ENCODE results near the gene KCNIP2. TPM values are rescaled to one million over a fixed set of nuclear protein-coding genes. Genes with fewer than 3 reads are reported as not detected.

The KCNIP2 gene
- polyA plus RNA-seq, 2 donors, result 0.67 to 1.6 TPM

- WGBS, 2 donors, result 10% methylated on average over 19 to 31 of the region's 31 CpGs
- Histone ChIP-seq H3K4me1 (ENCODE audit: control insufficient read depth in 2 of 2, insufficient read depth in 2 of 2, low read length in 1 of 2) (peaks cover 0 to 10% of the 10 kb centered on the region in 2 donors), H3K27me3 (ENCODE audit: control insufficient read depth in 1 of 2, insufficient read depth in 2 of 2, low read length in 2 of 2) (no peaks in the 10 kb centered on the region), H3K27ac (ENCODE audit: low read depth in 2 of 2, low read length in 1 of 2) (peak overlapping the region; percentile 88 to 93), H3K9me3 (ENCODE audit: control insufficient read depth in 2 of 2, insufficient read depth in 1 of 2, low read depth in 1 of 2, low read length in 1 of 2) (no peaks in the 10 kb centered on the region), H3K4me3 (ENCODE audit: low read depth in 1 of 2, low read length in 2 of 2) (peak overlapping the region; percentile 49 to 60), H3K36me3 (ENCODE audit: control insufficient read depth in 2 of 2, insufficient read depth in 2 of 2, low read length in 1 of 2) (no peaks in the 10 kb centered on the region)
Observed at GRCh38 chr10:101829561-101830315, 13.9 kb downstream of the KCNIP2 start.

- H3K4me3 ChIP-seq (ENCODE audit: low read depth in 1 of 2, low read length in 2 of 2), result peak overlapping the region in 1 of 2 donors; percentile 26
- H3K36me3 ChIP-seq (ENCODE audit: control insufficient read depth in 2 of 2, insufficient read depth in 2 of 2, low read length in 1 of 2), result no peaks in the 10 kb centered on the region
- H3K27me3 ChIP-seq (ENCODE audit: control insufficient read depth in 1 of 2, insufficient read depth in 2 of 2, low read length in 2 of 2), result no peaks in the 10 kb centered on the region
- H3K9me3 ChIP-seq (ENCODE audit: control insufficient read depth in 2 of 2, insufficient read depth in 1 of 2, low read depth in 1 of 2, low read length in 1 of 2), result no peaks in the 10 kb centered on the region
- no peak overlapping the region for H3K27ac ChIP-seq (ENCODE audit: low read depth in 2 of 2, low read length in 1 of 2)
- peaks cover 0 to 10% of the 10 kb centered on the region in 2 donors for H3K4me1 ChIP-seq (ENCODE audit: control insufficient read depth in 2 of 2, insufficient read depth in 2 of 2, low read length in 1 of 2)
- 53 to 64% methylated on average over 39 of the region's 39 CpGs for WGBS, 2 donors
Observed at GRCh38 chr10:101828766-101829551, 14.6 kb downstream of the KCNIP2 start.

GRCh38 chr10:101827919-101828600, 15.5 kb downstream of the KCNIP2 start:
- H3K27me3 ChIP-seq (ENCODE audit: control insufficient read depth in 1 of 2, insufficient read depth in 2 of 2, low read length in 2 of 2), result no peaks in the 10 kb centered on the region
- H3K9me3 ChIP-seq (ENCODE audit: control insufficient read depth in 2 of 2, insufficient read depth in 1 of 2, low read depth in 1 of 2, low read length in 1 of 2), result no peaks in the 10 kb centered on the region
- H3K36me3 ChIP-seq (ENCODE audit: control insufficient read depth in 2 of 2, insufficient read depth in 2 of 2, low read length in 1 of 2), result no peaks in the 10 kb centered on the region
- no peak overlapping the region for H3K27ac ChIP-seq (ENCODE audit: low read depth in 2 of 2, low read length in 1 of 2)
- H3K4me3 ChIP-seq (ENCODE audit: low read depth in 1 of 2, low read length in 2 of 2), result no peak overlapping the region
- peaks cover 0 to 10% of the 10 kb centered on the region in 2 donors for H3K4me1 ChIP-seq (ENCODE audit: control insufficient read depth in 2 of 2, insufficient read depth in 2 of 2, low read length in 1 of 2)
- 93% methylated on average over 10 of the region's 10 CpGs for WGBS, 2 donors

DNA sequence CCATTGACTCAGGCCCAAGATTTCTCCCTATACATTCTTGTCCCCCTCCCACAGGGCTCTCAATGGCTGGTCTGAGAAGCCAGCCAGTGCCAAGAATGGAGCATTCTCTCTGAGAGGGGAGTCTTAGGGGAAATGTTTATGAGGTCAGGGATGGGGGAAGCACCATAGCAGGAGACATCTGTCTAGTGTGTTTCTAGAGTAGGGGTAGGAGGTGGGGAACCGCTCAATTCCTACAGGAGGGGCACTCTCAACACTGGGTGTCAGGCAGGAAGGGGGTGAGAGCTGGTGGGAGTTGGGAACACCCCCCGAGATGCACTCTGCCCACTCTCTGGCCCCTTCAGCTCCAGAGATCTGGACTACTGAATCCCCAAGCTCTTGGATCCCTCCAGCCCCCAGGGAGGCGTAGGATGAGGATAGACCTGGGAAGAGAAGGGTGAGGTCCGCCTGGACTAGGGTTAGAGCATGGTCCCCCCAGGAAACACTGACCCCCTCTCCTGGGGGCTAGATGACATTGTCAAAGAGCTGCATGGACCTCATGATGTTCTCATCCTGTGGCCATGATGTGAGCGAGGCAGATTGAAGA, 16.7 kb downstream of the KCNIP2 start:
- no peaks in the 10 kb centered on the region for H3K9me3 ChIP-seq (ENCODE audit: control insufficient read depth in 2 of 2, insufficient read depth in 1 of 2, low read depth in 1 of 2, low read length in 1 of 2)
- H3K27me3 ChIP-seq (ENCODE audit: control insufficient read depth in 1 of 2, insufficient read depth in 2 of 2, low read length in 2 of 2), result no peaks in the 10 kb centered on the region
- no peaks in the 10 kb centered on the region for H3K36me3 ChIP-seq (ENCODE audit: control insufficient read depth in 2 of 2, insufficient read depth in 2 of 2, low read length in 1 of 2)
- H3K4me1 ChIP-seq (ENCODE audit: control insufficient read depth in 2 of 2, insufficient read depth in 2 of 2, low read length in 1 of 2), result peaks cover 0 to 10% of the 10 kb centered on the region in 2 donors
- no peak overlapping the region for H3K27ac ChIP-seq (ENCODE audit: low read depth in 2 of 2, low read length in 1 of 2)
- H3K4me3 ChIP-seq (ENCODE audit: low read depth in 1 of 2, low read length in 2 of 2), result no peak overlapping the region
- WGBS, 2 donors, result 93 to 98% methylated on average over 5 of the region's 5 CpGs

DNA sequence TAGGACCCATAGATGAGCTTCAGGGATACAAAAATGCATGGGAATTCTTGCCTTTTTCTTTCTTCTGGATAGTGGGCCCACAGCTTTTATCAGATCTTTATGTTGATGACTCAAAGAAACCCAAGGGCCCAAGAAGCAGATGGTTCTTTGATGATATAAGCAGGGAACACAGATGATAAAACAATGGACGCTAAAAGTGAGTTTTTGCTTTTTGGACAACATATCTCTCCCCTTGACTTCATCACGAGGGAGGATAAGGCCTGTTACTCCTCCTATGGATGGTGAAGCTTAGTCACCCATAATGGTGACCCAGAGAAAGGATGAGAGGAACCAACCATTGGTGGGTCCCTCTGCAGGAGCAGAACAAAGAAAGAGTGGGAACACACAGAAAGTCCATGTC, 18.9 kb downstream of the KCNIP2 start:
- no peaks in the 10 kb centered on the region for H3K9me3 ChIP-seq (ENCODE audit: control insufficient read depth in 2 of 2, insufficient read depth in 1 of 2, low read depth in 1 of 2, low read length in 1 of 2)
- no peaks in the 10 kb centered on the region for H3K27me3 ChIP-seq (ENCODE audit: control insufficient read depth in 1 of 2, insufficient read depth in 2 of 2, low read length in 2 of 2)
- no peak overlapping the region for H3K27ac ChIP-seq (ENCODE audit: low read depth in 2 of 2, low read length in 1 of 2)
- 84 to 91% methylated on average over 2 of the region's 2 CpGs for WGBS, 2 donors
- H3K36me3 ChIP-seq (ENCODE audit: control insufficient read depth in 2 of 2, insufficient read depth in 2 of 2, low read length in 1 of 2), result no peaks in the 10 kb centered on the region
- peaks cover 0 to under 1% of the 10 kb centered on the region in 2 donors for H3K4me1 ChIP-seq (ENCODE audit: control insufficient read depth in 2 of 2, insufficient read depth in 2 of 2, low read length in 1 of 2)
- H3K4me3 ChIP-seq (ENCODE audit: low read depth in 1 of 2, low read length in 2 of 2), result no peak overlapping the region

DNA sequence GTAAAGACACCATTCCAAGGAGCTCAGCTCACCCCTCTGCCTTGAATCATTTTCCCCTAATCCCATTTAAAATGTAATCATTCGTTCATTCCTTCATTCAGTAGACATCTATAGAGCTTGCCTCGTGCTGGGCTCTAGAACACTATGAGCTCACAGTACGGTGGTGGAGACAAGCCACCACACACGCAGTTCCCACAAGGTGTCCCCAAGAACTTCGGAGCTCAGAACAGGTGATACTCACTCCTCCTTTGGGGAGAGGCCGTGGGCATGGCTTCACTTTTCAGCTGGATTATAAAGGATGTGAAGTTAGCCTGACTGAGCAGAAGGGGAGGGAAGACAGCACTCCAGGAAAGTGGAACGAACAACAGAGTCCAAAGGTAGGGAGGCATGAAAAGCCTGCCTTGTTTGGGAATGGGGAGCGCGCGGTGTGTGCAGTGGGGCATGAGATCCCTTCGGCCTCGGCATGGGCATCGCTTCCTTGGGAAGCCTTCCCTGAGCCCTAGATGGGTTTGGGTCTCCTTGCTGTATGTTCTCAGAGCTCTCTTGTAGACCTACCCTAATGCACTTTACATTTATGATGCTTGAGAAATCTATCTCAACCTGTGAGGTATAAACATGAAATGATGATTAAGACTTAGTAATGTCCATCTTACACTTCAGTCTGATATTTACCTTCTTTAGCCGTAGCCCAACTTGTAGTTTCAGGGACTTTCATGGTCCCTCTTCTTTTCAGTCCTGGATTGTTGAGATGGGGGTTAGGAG, 24.5 kb downstream of the KCNIP2 start:
- no peaks in the 10 kb centered on the region for H3K27me3 ChIP-seq (ENCODE audit: control insufficient read depth in 1 of 2, insufficient read depth in 2 of 2, low read length in 2 of 2)
- WGBS, 2 donors, result 20 to 23% methylated on average over 14 of the region's 14 CpGs
- H3K36me3 ChIP-seq (ENCODE audit: control insufficient read depth in 2 of 2, insufficient read depth in 2 of 2, low read length in 1 of 2), result no peaks in the 10 kb centered on the region
- H3K27ac ChIP-seq (ENCODE audit: low read depth in 2 of 2, low read length in 1 of 2), result peak overlapping the region; percentile 94 to 95
- no peaks in the 10 kb centered on the region for H3K4me1 ChIP-seq (ENCODE audit: control insufficient read depth in 2 of 2, insufficient read depth in 2 of 2, low read length in 1 of 2)
- H3K9me3 ChIP-seq (ENCODE audit: control insufficient read depth in 2 of 2, insufficient read depth in 1 of 2, low read depth in 1 of 2, low read length in 1 of 2), result no peaks in the 10 kb centered on the region
- peak overlapping the region; percentile 34 to 53 for H3K4me3 ChIP-seq (ENCODE audit: low read depth in 1 of 2, low read length in 2 of 2)

DNA sequence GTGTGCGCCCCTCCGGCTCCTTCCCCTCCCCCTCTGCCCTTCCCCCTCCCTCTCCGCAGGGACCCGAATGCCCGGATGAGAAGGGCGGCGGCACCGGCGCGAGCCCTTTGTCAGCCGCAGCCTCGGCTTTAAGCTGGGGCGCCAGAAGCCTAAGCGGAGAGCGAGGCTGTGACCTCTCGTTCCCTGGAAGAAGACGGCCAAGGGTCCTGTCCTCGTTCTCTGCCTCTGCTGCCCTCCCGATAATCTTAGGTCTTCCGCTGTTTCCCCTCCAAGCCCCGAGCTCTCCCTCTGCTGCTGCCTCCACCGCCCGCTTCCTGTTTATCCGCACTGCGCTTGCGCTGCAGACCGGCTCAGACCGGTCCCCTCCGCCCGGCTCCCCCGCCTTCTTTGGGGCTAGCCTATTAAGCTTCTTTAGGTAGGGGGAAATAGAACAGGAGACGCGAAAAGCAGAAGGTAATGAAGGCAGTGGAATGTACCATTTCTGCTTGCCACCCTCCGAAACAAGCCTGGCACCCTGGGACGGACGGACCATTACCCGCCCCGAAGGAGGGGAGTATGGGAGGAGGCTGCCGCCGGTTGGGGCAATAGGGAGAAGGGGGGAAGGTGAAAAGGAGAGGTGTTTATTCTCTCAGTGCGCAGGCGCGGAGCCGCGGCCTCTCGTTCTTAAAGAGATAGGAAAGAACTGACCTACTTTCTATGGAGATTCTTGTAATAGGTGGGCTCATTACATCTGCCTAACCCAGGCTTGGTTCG, 25.3 kb downstream of the KCNIP2 start, which contains the start of gene OGA:
OGA (minus strand) TSS at position 326 of the 753 bp plus-strand sequence. CDS start 422 bp downstream, outside the sequence.
- Histone ChIP-seq H3K27me3 (ENCODE audit: control insufficient read depth in 1 of 2, insufficient read depth in 2 of 2, low read length in 2 of 2) (no peaks in the 10 kb centered on the region), H3K4me1 (ENCODE audit: control insufficient read depth in 2 of 2, insufficient read depth in 2 of 2, low read length in 1 of 2) (no peaks in the 10 kb centered on the region), H3K9me3 (ENCODE audit: control insufficient read depth in 2 of 2, insufficient read depth in 1 of 2, low read depth in 1 of 2, low read length in 1 of 2) (no peaks in the 10 kb centered on the region), H3K27ac (ENCODE audit: low read depth in 2 of 2, low read length in 1 of 2) (peak within 1 kb of the TSS; percentile 95 to 96), H3K4me3 (ENCODE audit: low read depth in 1 of 2, low read length in 2 of 2) (peak within 1 kb of the TSS; percentile 85 to 90), H3K36me3 (ENCODE audit: control insufficient read depth in 2 of 2, insufficient read depth in 2 of 2, low read length in 1 of 2) (no peaks in the 10 kb centered on the region)
- 0% methylated on average over 43 to 47 of the region's 47 CpGs for WGBS, 2 donors

GRCh38 chr10:101817337-101818118, 26.1 kb downstream of the KCNIP2 start:
- H3K4me3 ChIP-seq (ENCODE audit: low read depth in 1 of 2, low read length in 2 of 2), result peak overlapping the region; percentile 85 to 90
- H3K27me3 ChIP-seq (ENCODE audit: control insufficient read depth in 1 of 2, insufficient read depth in 2 of 2, low read length in 2 of 2), result no peaks in the 10 kb centered on the region
- H3K36me3 ChIP-seq (ENCODE audit: control insufficient read depth in 2 of 2, insufficient read depth in 2 of 2, low read length in 1 of 2), result peaks cover under 1 to 2% of the 10 kb centered on the region in 2 donors
- peak overlapping the region; percentile 95 to 96 for H3K27ac ChIP-seq (ENCODE audit: low read depth in 2 of 2, low read length in 1 of 2)
- 0% methylated on average over 42 to 44 of the region's 44 CpGs for WGBS, 2 donors
- H3K4me1 ChIP-seq (ENCODE audit: control insufficient read depth in 2 of 2, insufficient read depth in 2 of 2, low read length in 1 of 2), result no peaks in the 10 kb centered on the region
- H3K9me3 ChIP-seq (ENCODE audit: control insufficient read depth in 2 of 2, insufficient read depth in 1 of 2, low read depth in 1 of 2, low read length in 1 of 2), result no peaks in the 10 kb centered on the region
